ENCODE data around the gene KRT23. TPM values are rescaled to one million over a fixed set of nuclear protein-coding genes. Genes with fewer than 3 reads are reported as not detected.

KRT23 gene
- total RNA-seq, 4 donors from 2014 or later = 0.38 to 19.6 (median 4.9) TPM

- TF ChIP-seq POLR2A (IDR thresholded peaks at IDR 0.05) = no peak
- TF ChIP-seq CTCF (IDR thresholded peaks at IDR 0.05) = no peak
- no peaks in the 10 kb centered on the region for H3K9me3 ChIP-seq
- no peak for DNase-seq
- H3K4me3 ChIP-seq = no peak overlapping the region
- peaks cover 0 to 33% (median 0%) of the 10 kb centered on the region in 4 donors for H3K27me3 ChIP-seq
- intact Hi-C loops (cut with DNase I) = no loop called here
- no peak overlapping the region for H3K27ac ChIP-seq
- peaks cover 0 to 12% (median 0%) of the 10 kb centered on the region in 3 donors for H3K4me1 ChIP-seq
- H3K36me3 ChIP-seq = no peaks in the 10 kb centered on the region
- 87 to 98% methylated on average over 3 of the region's 3 CpGs for WGBS, 2 donors
Observed at GRCh38 chr17:40980117-40980516, 42.7 kb upstream of the KRT23 start.

- 34 to 63% methylated on average over 9 to 12 of the region's 13 CpGs for WGBS, 2 donors
- Histone ChIP-seq H3K36me3 (no peaks in the 10 kb centered on the region), H3K4me3 (no peak overlapping the region), H3K27ac (no peak overlapping the region), H3K27me3 (peaks cover 0 to 33% (median 0%) of the 10 kb centered on the region in 4 donors), H3K4me1 (peaks cover 0 to 12% (median 0%) of the 10 kb centered on the region in 3 donors), H3K9me3 (no peaks in the 10 kb centered on the region)
- no peak for TF ChIP-seq POLR2A (IDR thresholded peaks at IDR 0.05)
- TF ChIP-seq CTCF (IDR thresholded peaks at IDR 0.05) = no peak
- intact Hi-C loops (cut with DNase I) = no loop called here
- no peak for DNase-seq
Observed at GRCh38 chr17:40978575-40979151, 41.2 kb upstream of the KRT23 start.

- no peak overlapping the region for H3K27ac ChIP-seq
- intact Hi-C loops (cut with DNase I) = no loop called here
- H3K9me3 ChIP-seq = no peaks in the 10 kb centered on the region
- no peaks in the 10 kb centered on the region for H3K36me3 ChIP-seq
- no peak for DNase-seq
- H3K4me1 ChIP-seq = peaks cover 0 to 11% (median 0%) of the 10 kb centered on the region in 3 donors
- no peak for TF ChIP-seq CTCF (IDR thresholded peaks at IDR 0.05)
- no peak for TF ChIP-seq POLR2A (IDR thresholded peaks at IDR 0.05)
- H3K4me3 ChIP-seq = no peak overlapping the region
- peaks cover 0 to 25% (median 0%) of the 10 kb centered on the region in 4 donors for H3K27me3 ChIP-seq
Observed at GRCh38 chr17:40975516-40975915, 38.1 kb upstream of the KRT23 start.

- DNase-seq = no peak
- Histone ChIP-seq H3K9me3 (no peaks in the 10 kb centered on the region), H3K4me3 (no peak overlapping the region), H3K36me3 (no peaks in the 10 kb centered on the region), H3K27ac (no peak overlapping the region), H3K27me3 (peaks cover 0 to 25% (median 0%) of the 10 kb centered on the region in 4 donors), H3K4me1 (peaks cover 0 to 9% (median 0%) of the 10 kb centered on the region in 3 donors)
- TF ChIP-seq POLR2A (IDR thresholded peaks at IDR 0.05) (no peak), CTCF (IDR thresholded peaks at IDR 0.05) (no peak)
- intact Hi-C loops (cut with DNase I) = no loop called here
- WGBS, 2 donors = 90 to 94% methylated on average over 3 of the region's 3 CpGs
Observed at GRCh38 chr17:40974366-40974765, 36.9 kb upstream of the KRT23 start.

- H3K9me3 ChIP-seq = no peaks in the 10 kb centered on the region
- no peak for DNase-seq
- no peak overlapping the region for H3K27ac ChIP-seq
- WGBS, 2 donors = 76 to 87% methylated on average over 1 of the region's 1 CpG
- no peaks in the 10 kb centered on the region for H3K27me3 ChIP-seq
- no peaks in the 10 kb centered on the region for H3K36me3 ChIP-seq
- peaks cover 0 to 9% (median 0%) of the 10 kb centered on the region in 3 donors for H3K4me1 ChIP-seq
- intact Hi-C loops (cut with DNase I) = no loop called here
- H3K4me3 ChIP-seq = no peak overlapping the region
- no peak for TF ChIP-seq CTCF (IDR thresholded peaks at IDR 0.05)
Observed at GRCh38 chr17:40967582-40967981, 30.1 kb upstream of the KRT23 start.
